GM19239 (cell line): Measurements from ENCODE around the gene GPATCH1.
A peak's percentile ranks its signal among the peaks of the same experiment; 100 is the strongest.
"Not testable (repeated sequence)": the region's sequence is repeated elsewhere in the genome, so short reads cannot be mapped to it uniquely, and the experiment has no call there.

Experiments used
- DNase-seq: peaks from one replicate; pipeline ENCODE4 v3.0.0; 2011; ENCODE audit warnings: low spot score; ENCODE audit not compliant: insufficient read length
- FAIRE-seq: peaks from 2 replicates; lab custom pipeline; 2011; peaks lifted over from hg19 to GRCh38; lab: Jason Lieb, UNC

GPATCH1 gene

DNA sequence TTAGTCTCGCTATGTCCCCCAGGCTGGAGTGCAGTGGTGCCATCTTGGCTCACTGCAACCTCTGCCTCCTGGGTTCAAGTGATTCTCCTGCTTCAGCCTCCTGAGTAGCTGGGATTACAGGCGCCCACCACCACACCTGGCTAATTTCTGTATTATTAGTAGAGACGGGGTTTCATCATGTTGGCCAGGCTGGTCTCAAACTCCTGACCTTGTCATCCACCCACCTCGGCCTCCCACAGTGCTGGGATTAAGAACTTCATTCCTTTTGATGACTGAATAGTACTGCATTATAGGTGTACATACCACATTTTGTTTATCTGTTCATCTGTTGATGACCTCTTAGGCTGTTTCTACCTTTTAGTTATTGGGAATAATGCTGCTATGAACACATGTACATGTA lies 71.6 kb downstream of the GPATCH1 start:
- not testable (repeated sequence) for FAIRE-seq, DNase-seq

DNA sequence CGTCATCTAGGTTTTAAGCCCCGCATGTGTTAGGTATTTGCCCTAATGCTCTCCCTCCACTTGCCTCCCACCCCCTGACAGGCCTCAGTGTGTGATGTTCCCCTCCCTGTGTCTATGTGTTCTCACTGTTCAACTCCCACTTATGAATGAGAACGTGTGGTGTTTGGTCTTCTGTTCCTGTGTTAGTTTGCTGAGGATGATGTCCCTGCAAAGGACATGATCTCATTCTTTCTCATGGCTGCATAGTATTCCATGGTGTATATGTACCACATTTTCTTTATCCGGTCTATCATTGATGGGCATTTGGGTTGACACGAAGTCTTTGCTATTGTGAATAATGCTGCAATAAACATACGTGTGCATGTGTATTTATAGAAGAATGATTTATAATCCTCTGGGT lies 73.3 kb downstream of the GPATCH1 start:
- not testable (repeated sequence) for DNase-seq, FAIRE-seq

DNA sequence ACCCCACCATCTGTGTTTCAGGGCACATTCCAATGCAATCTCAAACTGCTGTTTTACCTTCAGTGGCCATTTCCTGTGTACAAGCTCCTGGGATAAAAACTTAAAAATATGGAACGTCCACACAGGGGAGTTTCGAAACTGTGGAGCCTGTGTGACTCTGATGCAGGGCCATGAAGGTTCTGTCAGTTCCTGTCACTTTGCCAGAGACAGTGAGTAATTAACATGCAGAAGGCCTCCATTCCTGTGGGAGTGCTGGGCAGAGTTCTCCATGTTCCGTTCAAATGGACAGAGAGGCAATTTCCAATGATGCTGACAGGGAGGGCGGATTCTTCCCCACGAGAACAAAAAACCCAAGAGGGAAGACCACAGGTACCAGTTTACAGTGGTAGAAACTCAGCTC lies 75.4 kb downstream of the GPATCH1 start:
- no peak for DNase-seq

GRCh38 chr19:33157906-33158305 lies 76.9 kb downstream of the GPATCH1 start:
- DNase-seq, result no peak
- no peak for FAIRE-seq

More for the DNA sequence above, 75.4 kb downstream of the GPATCH1 start:
- FAIRE-seq, result no peak

- FAIRE-seq (no peak), DNase-seq (no peak)
These were observed 77.4 kb downstream of the GPATCH1 start for GRCh38 chr19:33158365-33158764.

- FAIRE-seq, result no peak
- no peak for DNase-seq
These were observed 78.2 kb downstream of the GPATCH1 start for GRCh38 chr19:33159149-33159548.

DNA sequence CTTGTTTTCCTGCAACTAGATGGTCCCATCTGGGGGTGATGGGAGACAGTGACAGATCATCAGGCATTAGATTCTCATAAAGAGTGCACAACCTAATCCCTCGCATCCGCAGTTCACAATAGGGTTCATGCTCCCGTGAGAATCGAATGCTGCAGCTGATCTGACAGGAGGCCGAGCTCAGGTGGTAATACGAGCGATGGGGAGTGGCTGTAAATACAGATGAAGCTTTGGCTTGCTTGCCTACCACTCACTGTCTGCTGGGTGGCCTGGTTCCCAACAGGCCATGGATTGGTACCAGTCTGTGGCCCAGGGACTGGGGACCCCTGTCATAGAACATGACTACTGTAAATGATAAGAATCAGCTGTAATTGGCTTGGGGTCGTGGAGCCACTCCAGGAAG lies 78.9 kb downstream of the GPATCH1 start:
- no peak for FAIRE-seq
- DNase-seq, result no peak

DNA sequence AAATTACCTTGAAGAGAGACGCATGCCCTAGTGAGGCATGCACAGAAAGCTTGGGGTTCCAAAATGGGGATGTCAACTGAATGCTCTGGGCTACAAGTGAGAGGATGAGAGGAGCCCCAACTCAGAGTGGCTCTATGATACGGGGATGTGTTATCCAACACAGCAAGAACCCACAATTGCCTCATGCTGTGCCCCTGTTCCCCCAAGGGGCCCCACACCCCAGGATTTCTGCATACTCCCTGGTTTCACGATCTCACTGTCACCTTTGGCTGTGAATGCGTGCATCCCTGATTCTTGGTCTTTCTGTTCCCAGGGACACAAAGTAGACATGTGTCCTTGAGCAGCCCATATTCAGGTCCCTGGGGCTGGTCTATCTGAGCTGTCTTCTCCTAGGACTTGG lies 80.2 kb downstream of the GPATCH1 start:
- no peak for DNase-seq
- no peak for FAIRE-seq

DNA sequence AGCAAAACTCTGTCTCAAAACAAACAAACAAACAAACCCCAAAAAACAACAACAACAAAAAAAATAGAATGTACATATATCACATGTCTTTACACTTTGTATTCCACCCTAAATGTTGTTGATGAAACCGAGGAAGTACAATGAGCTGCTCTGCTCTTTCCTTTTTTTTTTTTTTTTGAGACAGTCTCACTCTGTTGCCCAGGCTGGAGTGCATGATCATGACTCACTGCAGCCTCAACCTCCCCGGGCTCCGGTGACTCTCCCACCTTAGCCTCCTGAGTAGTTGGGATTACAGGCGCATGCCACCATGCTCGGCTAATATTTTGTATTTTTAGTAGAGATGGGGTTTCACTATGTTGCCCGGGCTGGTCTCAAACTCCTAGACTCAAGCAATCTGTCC lies 82.5 kb downstream of the GPATCH1 start:
- no peak for FAIRE-seq
- no peak for DNase-seq

DNA sequence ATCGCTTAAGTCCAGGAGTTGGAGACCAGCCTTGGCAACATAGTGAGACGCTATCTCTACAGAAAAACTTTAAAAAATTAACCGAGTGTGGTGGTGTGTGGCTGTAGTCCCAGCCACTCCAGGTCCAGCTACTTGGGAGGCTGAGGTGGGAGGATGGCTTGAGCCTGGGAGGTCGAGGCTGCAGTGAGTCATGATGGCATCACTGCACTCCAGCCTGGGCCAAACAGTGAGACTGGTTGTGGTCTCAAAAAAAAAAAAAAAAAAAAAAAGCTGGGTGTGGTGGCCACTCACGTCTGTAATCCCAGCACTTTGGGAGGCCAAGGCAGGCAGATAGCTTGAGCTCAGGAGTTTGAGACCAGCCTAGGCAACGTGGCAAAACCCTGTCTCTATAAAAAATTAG lies 85.1 kb downstream of the GPATCH1 start:
- DNase-seq, FAIRE-seq: not testable (repeated sequence)

GRCh38 chr19:33167438-33167837 lies 86.5 kb downstream of the GPATCH1 start:
- DNase-seq (no peak), FAIRE-seq (no peak)

DNA sequence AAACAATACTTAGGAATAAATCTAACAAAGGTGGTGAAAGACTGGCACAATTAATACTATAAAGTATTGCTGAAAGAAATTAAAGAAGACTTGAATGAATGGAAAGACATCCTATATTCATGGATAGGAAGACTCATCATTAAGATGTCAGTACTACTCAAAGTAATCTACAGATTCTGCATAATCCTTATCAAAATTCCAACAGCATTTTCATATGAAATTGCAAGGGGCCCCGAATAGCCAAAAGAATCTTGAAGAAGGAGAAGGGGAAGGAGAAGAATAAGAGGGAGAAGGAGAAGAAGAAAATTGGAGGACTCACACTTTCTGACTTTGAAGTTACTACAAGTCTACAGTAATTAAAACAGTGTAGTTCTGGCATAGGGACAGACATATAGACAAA lies 87.5 kb downstream of the GPATCH1 start:
- DNase-seq (no peak), FAIRE-seq (no peak)

DNA sequence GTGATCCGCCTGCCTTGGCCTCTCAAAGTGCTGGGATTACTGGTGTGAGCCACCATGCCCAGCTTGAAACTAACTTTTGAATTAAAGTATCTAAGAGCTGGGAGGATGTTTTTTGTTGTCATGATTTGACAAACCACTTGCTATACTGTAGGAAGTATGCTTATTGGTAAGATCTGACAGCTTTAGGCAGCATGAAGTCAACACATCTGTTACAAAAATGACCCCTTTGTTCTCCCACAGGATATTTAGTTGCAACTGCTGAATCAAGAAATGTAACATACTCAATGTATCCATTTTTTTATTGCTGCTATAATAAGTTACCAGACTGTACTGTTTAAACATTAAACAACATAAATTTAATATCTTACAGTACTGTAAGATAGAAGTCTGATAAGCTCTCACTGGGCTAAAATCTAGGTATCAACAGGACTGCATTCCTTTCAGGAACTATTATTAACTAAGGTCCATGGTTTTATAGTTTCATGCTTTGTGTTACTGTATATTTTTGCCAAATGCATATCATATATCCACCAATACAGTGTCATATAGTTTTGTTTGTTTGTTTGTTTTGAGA lies 90.3 kb downstream of the GPATCH1 start:
- DNase-seq (no peak), FAIRE-seq (no peak)

DNA sequence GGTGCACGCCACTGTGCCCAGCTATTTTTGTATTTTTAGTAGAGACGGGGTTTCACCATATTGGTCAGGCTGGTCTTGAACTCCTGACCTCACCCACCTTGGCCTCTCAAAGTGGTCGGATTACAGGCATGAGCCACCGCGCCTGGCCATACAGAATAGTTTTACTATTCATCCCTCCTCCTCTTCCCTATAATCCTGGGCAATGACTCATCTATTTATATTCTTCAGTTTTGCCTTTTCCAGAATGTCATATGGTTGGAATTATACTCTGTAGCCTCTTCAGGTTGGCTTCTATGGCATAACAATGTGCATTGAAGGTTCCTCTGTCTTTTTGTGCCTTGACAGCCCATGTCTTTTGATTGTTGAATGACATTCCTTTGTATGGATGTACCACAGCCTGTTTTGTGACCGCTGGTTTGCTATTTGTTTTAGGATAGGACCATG lies 91.0 kb downstream of the GPATCH1 start:
- no peak for FAIRE-seq

GRCh38 chr19:33174186-33174585 lies 93.2 kb downstream of the GPATCH1 start:
- FAIRE-seq, result no peak
- DNase-seq, result no peak

More for the DNA sequence above, 91.0 kb downstream of the GPATCH1 start:
- DNase-seq, result no peak

GRCh38 chr19:33175156-33175782 lies 94.3 kb downstream of the GPATCH1 start:
- FAIRE-seq (no peak), DNase-seq (no peak)

DNA sequence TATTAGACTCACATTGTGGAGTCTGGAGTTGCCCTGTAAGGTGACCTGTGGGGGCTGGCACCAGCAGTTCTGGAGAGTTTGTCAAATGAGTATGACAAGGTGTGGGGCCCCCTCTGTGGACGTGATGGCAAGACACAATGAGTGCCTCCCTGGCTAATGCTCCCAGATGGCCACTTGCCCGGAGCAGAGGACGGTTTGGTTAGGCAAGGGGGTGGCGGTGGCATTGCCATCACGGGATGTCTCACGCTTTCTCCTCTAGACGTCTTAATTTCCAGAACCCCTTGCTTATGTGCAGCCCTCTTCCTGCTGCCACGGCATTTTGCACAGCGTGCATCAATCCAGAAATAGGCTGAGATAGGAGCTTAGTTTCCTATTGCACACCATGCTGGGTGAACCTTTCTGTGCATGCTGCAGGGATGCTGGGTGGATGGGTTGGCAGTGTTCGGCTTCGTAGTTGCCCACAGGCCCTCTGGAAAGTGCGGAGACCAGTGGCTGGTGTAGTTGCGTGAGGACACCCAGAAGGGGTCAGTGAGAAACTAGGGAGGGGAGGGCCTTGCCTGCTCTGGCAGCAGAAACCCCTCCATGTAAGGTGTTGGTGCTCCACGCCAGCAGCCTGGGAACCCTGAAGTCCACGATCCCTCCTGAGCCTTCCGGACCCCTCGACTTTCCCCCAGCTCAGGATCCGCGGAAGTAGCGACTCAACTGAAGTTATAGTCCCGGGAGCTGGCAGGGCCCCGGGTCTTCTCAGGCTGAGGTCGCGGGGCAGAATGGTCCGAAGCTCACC lies 95.1 kb downstream of the GPATCH1 start:
- DNase-seq (no peak), FAIRE-seq (peak; percentile 21)

- DNase-seq, result peak; percentile 91
- peak; percentile 97 for FAIRE-seq
These were observed 95.9 kb downstream of the GPATCH1 start for GRCh38 chr19:33176670-33177416.

DNA sequence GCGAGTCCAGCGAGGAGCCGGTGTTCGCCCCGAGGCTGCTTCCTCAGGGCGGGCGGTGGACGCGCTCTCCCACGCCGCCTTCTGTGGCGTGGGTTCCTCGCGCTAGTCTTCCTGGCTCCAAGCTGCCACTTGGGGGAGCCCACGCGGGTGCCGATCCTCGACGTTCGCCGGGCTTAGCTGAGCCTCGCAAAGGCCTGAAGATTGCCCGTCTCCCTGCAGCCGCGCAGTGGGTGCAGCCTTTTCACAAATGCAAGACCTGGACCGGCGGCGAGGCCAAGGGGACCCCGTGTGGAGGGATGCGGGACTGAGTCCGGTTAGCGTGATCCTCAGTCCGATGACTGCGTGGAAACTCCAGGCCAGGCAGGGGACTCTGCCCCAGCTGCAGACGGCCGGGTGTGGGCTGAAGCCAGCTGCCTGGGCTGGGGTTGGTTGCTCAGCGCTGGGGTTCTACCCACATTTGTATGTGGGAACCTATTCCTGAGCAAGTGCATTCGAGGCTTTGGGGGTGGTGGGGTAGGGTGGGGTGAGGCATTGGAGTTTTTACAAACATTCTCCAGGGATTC lies 96.5 kb downstream of the GPATCH1 start:
- DNase-seq (no peak), FAIRE-seq (no peak)
